Transverse colon (tissue), 4 donors: ENCODE results near the gene TTC9B.

Experiments
- CTCF ChIP-seq, 5 experiments: fragments of 200-600 bp in 3 of 5; fragments of 450-650 bp in 2 of 5; sonication (generic) in 3 of 5; IDR thresholded peaks; 1 replicate in 2 of 5; 2 replicates in 3 of 5; pipeline ENCODE4 v1.5.1; 2016 to 2017; ENCODE audit warnings: antibody characterized with exemption in 5 of 5, inconsistent platforms in 3 of 5, mild to moderate bottlenecking in 2 of 5, moderate library complexity in 1 of 5
- POLR2A ChIP-seq: fragments of 450-650 bp; IDR thresholded peaks from one replicate; pipeline ENCODE4 v1.6.1; 2016; ENCODE audit warnings: antibody characterized with exemption, mild to moderate bottlenecking, moderate library complexity
- POLR2AphosphoS5 ChIP-seq, 3 donors: sonication (generic); formaldehyde crosslinking; IDR thresholded peaks; one replicate each; pipeline ENCODE4 v1.6.1; 2016; ENCODE audit warnings: antibody characterized with exemption in 3 of 3

DNA sequence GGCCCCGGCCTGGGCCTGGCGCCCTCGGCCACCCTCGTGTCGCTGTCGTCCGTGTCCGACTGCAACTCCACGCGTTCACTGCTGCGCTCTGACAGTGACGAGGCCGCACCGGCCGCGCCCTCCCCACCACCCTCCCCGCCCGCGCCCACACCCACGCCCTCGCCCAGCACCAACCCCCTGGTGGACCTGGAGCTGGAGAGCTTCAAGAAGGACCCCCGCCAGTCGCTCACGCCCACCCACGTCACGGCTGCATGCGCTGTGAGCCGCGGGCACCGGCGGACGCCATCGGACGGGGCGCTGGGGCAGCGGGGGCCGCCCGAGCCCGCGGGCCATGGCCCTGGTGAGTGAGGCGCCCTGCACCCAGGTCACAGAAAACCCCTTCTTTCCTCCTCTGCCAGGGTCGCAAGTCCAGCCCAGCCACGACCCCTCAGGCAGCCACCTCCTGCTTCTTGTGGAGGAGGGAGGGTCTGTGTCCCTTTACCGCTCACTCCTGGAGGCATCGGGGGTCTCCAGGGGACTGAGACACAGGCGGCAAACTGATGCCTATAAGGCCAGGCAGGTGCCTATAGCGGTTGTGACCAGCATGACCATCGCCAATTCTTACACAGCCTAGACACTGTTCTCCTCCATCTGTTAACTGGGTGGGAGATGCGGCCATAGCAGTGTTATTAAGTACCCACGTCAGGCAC lies 4.2 kb downstream of the TTC9B start:
- TF ChIP-seq CTCF (IDR thresholded peaks at IDR 0.05) (no peak), POLR2A (no peak), POLR2AphosphoS5 (IDR thresholded peaks at IDR 0.05) (no peak)
